ENCODE measurements around the gene C11orf98. TPM values are rescaled to one million over a fixed set of nuclear protein-coding genes. Genes with fewer than 3 reads are reported as not detected.
A peak's percentile ranks its signal among the peaks of the same experiment; 100 is the strongest.
"Not testable (repeated sequence)": the region's sequence is repeated elsewhere in the genome, so short reads cannot be mapped to it uniquely, and the experiment has no call there.

The C11orf98 gene
- total RNA-seq, 1 experiment from 2014 or later, result 83.6 TPM

- no peak overlapping the region for H2AFZ ChIP-seq (ENCODE audit: low read length)
- H4K20me1 ChIP-seq (ENCODE audit: insufficient read depth, low read depth, low read length), result no peaks in the 10 kb centered on the region
- no peak for DNase-seq
- no peaks in the 10 kb centered on the region for H3K9me3 ChIP-seq (ENCODE audit: low read length)
- H3K9me2 ChIP-seq (replicated peaks; ENCODE audit: insufficient read depth, low read length), result no peaks in the 10 kb centered on the region
- peaks cover 10% of the 10 kb centered on the region; the same call in 1 of the 2 replicates for H3K36me3 ChIP-seq (ENCODE audit: insufficient read depth, low read length)
- H3K4me1 ChIP-seq (ENCODE audit: low read length), result peaks cover 15% of the 10 kb centered on the region
- H3K27me3 ChIP-seq (ENCODE audit: low read length), result no peaks in the 10 kb centered on the region
- peak overlapping the region; percentile 71 for H3K27ac ChIP-seq (ENCODE audit: low read length)
- H3K9ac ChIP-seq (ENCODE audit: low read length), result peak overlapping the region; percentile 77
- H3K4me3 ChIP-seq (ENCODE audit: low read length), result peak overlapping the region; percentile 78
- peak overlapping the region; percentile 82 for H3K4me2 ChIP-seq (ENCODE audit: low read depth, low read length, poor library complexity, severe bottlenecking)
- peaks cover 17% of the 10 kb centered on the region for H3K79me2 ChIP-seq (ENCODE audit: low read length)
Observed at GRCh38 chr11:62621027-62621566, 43.9 kb downstream of the C11orf98 start.

GRCh38 chr11:62616957-62617356 is 48.1 kb downstream of the C11orf98 start:
- not testable (repeated sequence) for H4K20me1 ChIP-seq (ENCODE audit: insufficient read depth, low read depth, low read length); H3K4me3 ChIP-seq (ENCODE audit: low read length); H3K27ac ChIP-seq (ENCODE audit: low read length); H3K9me2 ChIP-seq (replicated peaks; ENCODE audit: insufficient read depth, low read length); H3K36me3 ChIP-seq (ENCODE audit: insufficient read depth, low read length); H3K27me3 ChIP-seq (ENCODE audit: low read length); H3K4me2 ChIP-seq (ENCODE audit: low read depth, low read length, poor library complexity, severe bottlenecking); H3K9ac ChIP-seq (ENCODE audit: low read length); H2AFZ ChIP-seq (ENCODE audit: low read length); DNase-seq; H3K9me3 ChIP-seq (ENCODE audit: low read length)
- peaks cover 17% of the 10 kb centered on the region for H3K79me2 ChIP-seq (ENCODE audit: low read length)
- H3K4me1 ChIP-seq (ENCODE audit: low read length), result peaks cover 12% of the 10 kb centered on the region

- no peak overlapping the region for H2AFZ ChIP-seq (ENCODE audit: low read length)
- H3K4me2 ChIP-seq (ENCODE audit: low read depth, low read length, poor library complexity, severe bottlenecking), result no peak overlapping the region
- no peaks in the 10 kb centered on the region for H3K27me3 ChIP-seq (ENCODE audit: low read length)
- no peak overlapping the region for H3K27ac ChIP-seq (ENCODE audit: low read length)
- H3K4me3 ChIP-seq (ENCODE audit: low read length), result no peak overlapping the region
- no peaks in the 10 kb centered on the region for H3K9me3 ChIP-seq (ENCODE audit: low read length)
- no peak overlapping the region for H3K9ac ChIP-seq (ENCODE audit: low read length)
- no peak for DNase-seq
- no peaks in the 10 kb centered on the region for H3K9me2 ChIP-seq (replicated peaks; ENCODE audit: insufficient read depth, low read length)
- no peaks in the 10 kb centered on the region for H4K20me1 ChIP-seq (ENCODE audit: insufficient read depth, low read depth, low read length)
- H3K4me1 ChIP-seq (ENCODE audit: low read length), result peaks cover 18% of the 10 kb centered on the region
- H3K79me2 ChIP-seq (ENCODE audit: low read length), result peaks cover 8% of the 10 kb centered on the region
- H3K36me3 ChIP-seq (ENCODE audit: insufficient read depth, low read length), result peaks cover 4% of the 10 kb centered on the region; the same call in 1 of the 2 replicates
Observed at GRCh38 chr11:62615521-62615920, 49.5 kb downstream of the C11orf98 start.

- Histone ChIP-seq H3K9ac (ENCODE audit: low read length) (no peak overlapping the region), H3K79me2 (ENCODE audit: low read length) (0 out of 2 replicates have a peak, but pooled peaks cover 2% of the 10 kb centered on the region), H2AFZ (ENCODE audit: low read length) (no peak overlapping the region), H3K27me3 (ENCODE audit: low read length) (no peaks in the 10 kb centered on the region), H3K27ac (ENCODE audit: low read length) (no peak overlapping the region), H3K9me3 (ENCODE audit: low read length) (no peaks in the 10 kb centered on the region), H3K9me2 (replicated peaks; ENCODE audit: insufficient read depth, low read length) (no peaks in the 10 kb centered on the region), H4K20me1 (ENCODE audit: insufficient read depth, low read depth, low read length) (no peaks in the 10 kb centered on the region; the same call in 1 of the 2 replicates), H3K36me3 (ENCODE audit: insufficient read depth, low read length) (peaks cover 3% of the 10 kb centered on the region; the same call in 1 of the 2 replicates), H3K4me1 (ENCODE audit: low read length) (peaks cover 15% of the 10 kb centered on the region), H3K4me3 (ENCODE audit: low read length) (no peak overlapping the region), H3K4me2 (ENCODE audit: low read depth, low read length, poor library complexity, severe bottlenecking) (no peak overlapping the region)
- DNase-seq, result no peak
Observed at GRCh38 chr11:62614275-62614674, 50.7 kb downstream of the C11orf98 start.

DNA sequence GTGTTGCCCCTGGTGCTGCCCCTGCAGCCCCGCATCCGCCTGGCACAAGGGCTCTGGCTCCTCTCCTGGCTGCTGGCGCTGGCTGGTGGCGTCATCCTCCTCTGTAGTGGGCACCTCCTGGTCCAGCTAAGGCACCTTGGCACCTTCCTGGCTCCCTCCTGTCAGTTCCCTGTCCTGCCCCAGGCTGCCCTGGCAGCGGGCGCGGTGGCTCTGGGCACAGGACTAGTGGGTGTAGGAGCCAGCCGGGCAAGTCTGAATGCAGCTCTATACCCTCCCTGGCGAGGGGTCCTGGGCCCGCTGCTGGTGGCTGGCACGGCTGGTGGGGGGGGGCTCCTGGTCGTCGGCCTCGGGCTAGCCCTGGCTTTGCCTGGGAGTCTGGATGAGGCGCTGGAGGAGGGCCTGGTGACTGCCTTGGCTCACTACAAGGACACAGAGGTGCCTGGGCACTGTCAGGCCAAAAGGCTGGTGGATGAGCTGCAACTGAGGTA is 51.7 kb downstream of the C11orf98 start:
- DNase-seq, result no peak
- H3K4me3 ChIP-seq (ENCODE audit: low read length), result peak overlapping the region; percentile 87; the same call in 1 of the 2 replicates
- no peaks in the 10 kb centered on the region for H3K9me2 ChIP-seq (replicated peaks; ENCODE audit: insufficient read depth, low read length)
- H3K9ac ChIP-seq (ENCODE audit: low read length), result 0 out of 2 replicates have a peak overlapping the region, but pooled peaks have one; percentile 15
- H3K27me3 ChIP-seq (ENCODE audit: low read length), result no peaks in the 10 kb centered on the region
- no peak overlapping the region for H2AFZ ChIP-seq (ENCODE audit: low read length)
- H3K36me3 ChIP-seq (ENCODE audit: insufficient read depth, low read length), result no peaks in the 10 kb centered on the region
- no peak overlapping the region for H3K27ac ChIP-seq (ENCODE audit: low read length)
- peak overlapping the region; percentile 15 for H3K4me2 ChIP-seq (ENCODE audit: low read depth, low read length, poor library complexity, severe bottlenecking)
- H3K9me3 ChIP-seq (ENCODE audit: low read length), result no peaks in the 10 kb centered on the region
- H3K4me1 ChIP-seq (ENCODE audit: low read length), result peaks cover 17% of the 10 kb centered on the region
- no peaks in the 10 kb centered on the region for H3K79me2 ChIP-seq (ENCODE audit: low read length)
- peaks cover 5% of the 10 kb centered on the region; the same call in 1 of the 2 replicates for H4K20me1 ChIP-seq (ENCODE audit: insufficient read depth, low read depth, low read length)

Small RNA genes lying within 50 kb of the gene (small RNA-seq; reads per million reads assigned to genes)
- not detected for gene SNORA57

Other genes with a start within 250 kb of the C11orf98 start
- gene SCGB1A1, start 246.2 kb downstream of the C11orf98 start, total RNA-seq (2014; rRNA removed; shearing (Covaris generic); ENCODE audit: low replicate concordance), result not detected in 2 replicates
- under 0.01 and 0.34 TPM in 2 replicates for gene AHNAK, start 118.4 kb downstream of the C11orf98 start, total RNA-seq (2014; rRNA removed; shearing (Covaris generic); ENCODE audit: low replicate concordance)
- 1,351 and 2,115 TPM in 2 replicates for gene EEF1G, start 91.3 kb downstream of the C11orf98 start, total RNA-seq (2014; rRNA removed; shearing (Covaris generic); ENCODE audit: low replicate concordance)
- 8.1 and 17.3 TPM in 2 replicates for gene TUT1, start 73.7 kb downstream of the C11orf98 start, total RNA-seq (2014; rRNA removed; shearing (Covaris generic); ENCODE audit: low replicate concordance)
- gene MTA2, start 63.3 kb downstream of the C11orf98 start, total RNA-seq (2014; rRNA removed; shearing (Covaris generic); ENCODE audit: low replicate concordance), result 60.2 and 89.3 TPM in 2 replicates
- 21.2 and 22.0 TPM in 2 replicates for gene EML3, start 52.4 kb downstream of the C11orf98 start, total RNA-seq (2014; rRNA removed; shearing (Covaris generic); ENCODE audit: low replicate concordance)
- gene ROM1, start 52.0 kb downstream of the C11orf98 start, total RNA-seq (2014; rRNA removed; shearing (Covaris generic); ENCODE audit: low replicate concordance), result 0.45 and 1.2 TPM in 2 replicates
- gene B3GAT3, start 43.2 kb downstream of the C11orf98 start, total RNA-seq (2014; rRNA removed; shearing (Covaris generic); ENCODE audit: low replicate concordance), result 43.5 and 76.5 TPM in 2 replicates
- gene GANAB, start 18.6 kb downstream of the C11orf98 start, total RNA-seq (2014; rRNA removed; shearing (Covaris generic); ENCODE audit: low replicate concordance), result 98.5 and 104 TPM in 2 replicates
- 17.4 and 26.0 TPM in 2 replicates for gene INTS5, start 11.9 kb downstream of the C11orf98 start, total RNA-seq (2014; rRNA removed; shearing (Covaris generic); ENCODE audit: low replicate concordance)
- gene CSKMT, start 102 bp upstream of the C11orf98 start, total RNA-seq (2014; rRNA removed; shearing (Covaris generic); ENCODE audit: low replicate concordance), result 4.5 and 8.2 TPM in 2 replicates
- 13.9 and 27.3 TPM in 2 replicates for gene UQCC3, start 6.5 kb upstream of the C11orf98 start, total RNA-seq (2014; rRNA removed; shearing (Covaris generic); ENCODE audit: low replicate concordance)
- 18.4 and 28.8 TPM in 2 replicates for gene LBHD1, start 7.1 kb upstream of the C11orf98 start, total RNA-seq (2014; rRNA removed; shearing (Covaris generic); ENCODE audit: low replicate concordance)
- 160 and 334 TPM in 2 replicates for gene UBXN1, start 13.9 kb upstream of the C11orf98 start, total RNA-seq (2014; rRNA removed; shearing (Covaris generic); ENCODE audit: low replicate concordance)
- 0.45 and 0.54 TPM in 2 replicates for gene LRRN4CL, start 24.3 kb upstream of the C11orf98 start, total RNA-seq (2014; rRNA removed; shearing (Covaris generic); ENCODE audit: low replicate concordance)
- gene BSCL2, start 42.2 kb upstream of the C11orf98 start, total RNA-seq (2014; rRNA removed; shearing (Covaris generic); ENCODE audit: low replicate concordance), result 55.6 and 79.1 TPM in 2 replicates
- gene GNG3, start 42.5 kb upstream of the C11orf98 start, total RNA-seq (2014; rRNA removed; shearing (Covaris generic); ENCODE audit: low replicate concordance), result not detected in 2 replicates
- gene HNRNPUL2, start 62.2 kb upstream of the C11orf98 start, total RNA-seq (2014; rRNA removed; shearing (Covaris generic); ENCODE audit: low replicate concordance), result 10.6 and 13.9 TPM in 2 replicates
- 48.9 and 49.2 TPM in 2 replicates for gene TTC9C, start 63.3 kb upstream of the C11orf98 start, total RNA-seq (2014; rRNA removed; shearing (Covaris generic); ENCODE audit: low replicate concordance)
- 5.3 and 6.6 TPM in 2 replicates for gene ZBTB3, start 89.0 kb upstream of the C11orf98 start, total RNA-seq (2014; rRNA removed; shearing (Covaris generic); ENCODE audit: low replicate concordance)
- 115 and 140 TPM in 2 replicates for gene POLR2G, start 96.4 kb upstream of the C11orf98 start, total RNA-seq (2014; rRNA removed; shearing (Covaris generic); ENCODE audit: low replicate concordance)
- gene TAF6L, start 106.2 kb upstream of the C11orf98 start, total RNA-seq (2014; rRNA removed; shearing (Covaris generic); ENCODE audit: low replicate concordance), result 10.4 and 30.1 TPM in 2 replicates
- gene TMEM179B, start 122.2 kb upstream of the C11orf98 start, total RNA-seq (2014; rRNA removed; shearing (Covaris generic); ENCODE audit: low replicate concordance), result 58.0 and 80.4 TPM in 2 replicates
- 22.2 and 34.6 TPM in 2 replicates for gene TMEM223, start 126.8 kb upstream of the C11orf98 start, total RNA-seq (2014; rRNA removed; shearing (Covaris generic); ENCODE audit: low replicate concordance)
- gene NXF1, start 140.2 kb upstream of the C11orf98 start, total RNA-seq (2014; rRNA removed; shearing (Covaris generic); ENCODE audit: low replicate concordance), result 37.5 and 41.1 TPM in 2 replicates
- 30.0 and 39.9 TPM in 2 replicates for gene STX5, start 166.8 kb upstream of the C11orf98 start, total RNA-seq (2014; rRNA removed; shearing (Covaris generic); ENCODE audit: low replicate concordance)
- gene TEX54, start 167.6 kb upstream of the C11orf98 start, total RNA-seq (2014; rRNA removed; shearing (Covaris generic); ENCODE audit: low replicate concordance), result 2.7 TPM in 1 of 2 replicates, not detected in the other
- 44.0 and 123 TPM in 2 replicates for gene WDR74, start 174.4 kb upstream of the C11orf98 start, total RNA-seq (2014; rRNA removed; shearing (Covaris generic); ENCODE audit: low replicate concordance)
- gene SLC3A2, start 215.7 kb upstream of the C11orf98 start, total RNA-seq (2014; rRNA removed; shearing (Covaris generic); ENCODE audit: low replicate concordance), result 167 and 208 TPM in 2 replicates

Data from Karpas-422 (cell line).